Kidney (tissue), 14 donors: ENCODE data around the gene MDGA2. TPM values are rescaled to one million over a fixed set of nuclear protein-coding genes. Genes with fewer than 3 reads are reported as not detected.

Experiments
- DNase-seq, 5 donors: peaks; one replicate each; pipeline ENCODE4 v3.0.0-alpha.2; 2013 to 2020
- FAIRE-seq: peaks from 2 replicates; lab custom pipeline; 2012; peaks lifted over from hg19 to GRCh38; lab: Jason Lieb, UNC
- H3K27ac ChIP-seq, 2 donors: one replicate each; pipeline ENCODE4 v1.7.0; 2013; ENCODE audit warnings: low read depth in 2 of 2, low read length in 2 of 2, inconsistent platforms in 1 of 2
- H3K27me3 ChIP-seq: one replicate; pipeline ENCODE4 v1.7.1; 2013; ENCODE audit warnings: low read length, inconsistent platforms; ENCODE audit not compliant: control insufficient read depth, insufficient read depth
- H3K36me3 ChIP-seq, 3 donors: one replicate each; pipeline versions ENCODE4 v1.7.0 to v1.7.1; 2013; ENCODE audit warnings: low read length in 3 of 3, control low read depth in 1 of 3, inconsistent platforms in 1 of 3; ENCODE audit not compliant: insufficient read depth in 3 of 3, control insufficient read depth in 2 of 3
- H3K4me1 ChIP-seq, 3 donors: one replicate each; pipeline versions ENCODE4 v1.7.0 to v1.7.1; 2013; ENCODE audit warnings: low read length in 3 of 3, inconsistent platforms in 1 of 3, low read depth in 1 of 3; ENCODE audit not compliant: control insufficient read depth in 2 of 3, insufficient read depth in 2 of 3
- H3K4me3 ChIP-seq, 3 donors: one replicate each; pipeline versions ENCODE4 v1.7.0 to v1.8.1; 2013; ENCODE audit warnings: low read length in 3 of 3, control low read depth in 1 of 3, inconsistent platforms in 1 of 3
- H3K9ac ChIP-seq, 3 donors: one replicate each; pipeline versions ENCODE4 v1.7.0 to v1.7.1; 2013; ENCODE audit warnings: low read length in 3 of 3, control low read depth in 1 of 3, inconsistent platforms in 1 of 3
- H3K9me3 ChIP-seq, 3 donors: one replicate each; pipeline versions ENCODE4 v1.7.0 to v1.7.1; 2013; ENCODE audit warnings: low read length in 3 of 3, control low read depth in 1 of 3, inconsistent platforms in 1 of 3; ENCODE audit not compliant: control insufficient read depth in 2 of 3, insufficient read depth in 1 of 3
- intact Hi-C: fragments of 100-400 bp; cut with DNase I; formaldehyde crosslinking; loops from one replicate; pipeline ENCODE4 v1.11.1; 2022
- polyA plus RNA-seq: library from polyadenylated mRNA; stranded (reverse); fragments of 350-450 nt; fragmentation: Illumina TruSeq; extraction: RNeasy Lipid Tissue Mini Kit (QIAGEN cat#74804); gene quantifications from one replicate; pipeline ENCODE4 v1.2.3, GENCODE V29; 2014; ENCODE audit warnings: low read depth, low replicate concordance; ENCODE audit not compliant: insufficient read depth
- total RNA-seq: library from RNA; stranded (reverse); fragmentation: NEBNext Ultra II Directional; extraction: Animal tissue kit (Norgen Biotek cat#: 25700); gene quantifications from one replicate; pipeline ENCODE4 v1.2.1, GENCODE V29; 2021
- TF ChIP-seq, protein P1 (sequence below): IDR thresholded peaks from 3 replicates; pipeline ENCODE4 v1.5.1; 2012; ENCODE audit warnings: mild to moderate bottlenecking, moderate library complexity, borderline replicate concordance; ENCODE audit not compliant: insufficient read depth; ENCODE audit errors: extremely low read depth
- donor health status: control.
- donor health status: control.
- donor health status: control.
- donor health status: control.
- donor health status: control.
- donor health status: DM: yes; HTN: yes; CAD: no.
- donor health status: Normal renal cell carcinoma (clear cell type).

The MDGA2 gene
- total and polyA plus RNA-seq, 2 donors from 2014 or later: 0.41 TPM; not detected in 1

DNA sequence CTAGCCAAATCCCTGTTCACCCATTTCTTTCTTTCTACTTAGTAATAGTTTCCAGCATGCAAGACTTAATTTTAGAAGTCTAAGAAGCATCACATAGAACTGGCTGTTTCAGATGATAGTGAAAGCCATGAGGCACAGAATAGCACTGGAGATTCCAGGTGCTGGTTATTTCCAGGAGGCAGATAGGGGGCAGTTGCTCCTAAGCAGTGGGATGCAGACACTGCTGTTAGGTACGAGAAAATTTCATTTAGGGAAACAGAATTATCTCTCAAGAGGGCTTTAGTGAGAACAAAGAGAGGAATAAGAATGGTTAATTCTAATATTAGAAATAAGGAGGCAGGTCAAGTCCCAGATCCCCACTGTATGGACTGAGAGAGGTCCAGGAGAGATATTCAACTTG lies 3.6 kb upstream of the MDGA2 start:
- no peaks in the 10 kb centered on the region for H3K9me3 ChIP-seq
- peaks cover 2% of the 10 kb centered on the region for H3K27me3 ChIP-seq
- intact Hi-C loops: no loop called here
- TF ChIP-seq, protein P1, sequence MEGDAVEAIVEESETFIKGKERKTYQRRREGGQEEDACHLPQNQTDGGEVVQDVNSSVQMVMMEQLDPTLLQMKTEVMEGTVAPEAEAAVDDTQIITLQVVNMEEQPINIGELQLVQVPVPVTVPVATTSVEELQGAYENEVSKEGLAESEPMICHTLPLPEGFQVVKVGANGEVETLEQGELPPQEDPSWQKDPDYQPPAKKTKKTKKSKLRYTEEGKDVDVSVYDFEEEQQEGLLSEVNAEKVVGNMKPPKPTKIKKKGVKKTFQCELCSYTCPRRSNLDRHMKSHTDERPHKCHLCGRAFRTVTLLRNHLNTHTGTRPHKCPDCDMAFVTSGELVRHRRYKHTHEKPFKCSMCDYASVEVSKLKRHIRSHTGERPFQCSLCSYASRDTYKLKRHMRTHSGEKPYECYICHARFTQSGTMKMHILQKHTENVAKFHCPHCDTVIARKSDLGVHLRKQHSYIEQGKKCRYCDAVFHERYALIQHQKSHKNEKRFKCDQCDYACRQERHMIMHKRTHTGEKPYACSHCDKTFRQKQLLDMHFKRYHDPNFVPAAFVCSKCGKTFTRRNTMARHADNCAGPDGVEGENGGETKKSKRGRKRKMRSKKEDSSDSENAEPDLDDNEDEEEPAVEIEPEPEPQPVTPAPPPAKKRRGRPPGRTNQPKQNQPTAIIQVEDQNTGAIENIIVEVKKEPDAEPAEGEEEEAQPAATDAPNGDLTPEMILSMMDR: no peak
- no peak overlapping the region for H3K4me3 ChIP-seq
- no peak overlapping the region for H3K27ac ChIP-seq
- H3K36me3 ChIP-seq: no peaks in the 10 kb centered on the region
- FAIRE-seq (no peak), DNase-seq (no peak)
- H3K9ac ChIP-seq: no peak overlapping the region
- H3K4me1 ChIP-seq: peaks cover 0 to 4% (median 0%) of the 10 kb centered on the region in 3 donors

DNA sequence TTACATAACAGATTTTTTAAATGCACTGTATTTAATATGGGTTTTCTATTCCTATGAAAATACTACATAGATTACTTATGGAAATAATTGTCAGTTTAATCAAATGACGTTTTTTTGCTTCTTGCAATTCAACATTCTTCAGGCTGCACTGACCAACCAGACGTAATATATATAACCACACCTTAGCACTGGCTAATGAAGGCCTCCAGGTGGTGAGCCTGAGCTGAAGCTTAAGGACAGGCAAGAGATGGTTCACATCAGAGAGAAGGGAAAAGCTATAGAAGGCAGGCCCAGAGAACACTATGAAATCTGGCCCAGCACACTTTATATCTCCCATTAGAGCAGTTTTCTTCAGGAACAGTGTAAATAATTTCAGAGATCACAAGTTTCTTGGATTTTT lies 2.8 kb upstream of the MDGA2 start:
- Histone ChIP-seq H3K4me1 (peaks cover 0 to 4% (median 0%) of the 10 kb centered on the region in 3 donors), H3K9ac (no peak overlapping the region), H3K27me3 (peaks cover 2% of the 10 kb centered on the region), H3K4me3 (no peak overlapping the region), H3K9me3 (no peaks in the 10 kb centered on the region), H3K27ac (no peak overlapping the region), H3K36me3 (no peaks in the 10 kb centered on the region)
- TF ChIP-seq, protein P1: no peak
- DNase-seq: no peak
- no peak for FAIRE-seq
- intact Hi-C loops: no loop called here

DNA sequence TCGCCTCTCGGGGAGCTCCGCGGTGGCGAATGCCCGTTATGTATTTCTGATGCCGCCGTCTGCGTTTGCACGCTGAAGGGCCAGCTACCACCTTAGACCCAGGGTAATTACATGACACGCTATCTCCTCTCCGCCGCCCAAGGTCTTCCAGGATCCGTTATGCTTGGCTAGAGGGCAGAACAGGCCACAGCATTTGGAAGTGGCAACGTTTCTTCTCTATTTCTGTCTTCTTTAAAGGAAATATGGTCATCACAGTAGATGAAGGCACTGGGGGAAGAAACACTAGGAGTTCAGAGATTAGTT lies 861 bp upstream of the MDGA2 start:
- FAIRE-seq (no peak), DNase-seq (peak in 1 of 5 donors; percentile 71)
- intact Hi-C loops: no loop called here
- Histone ChIP-seq H3K9me3 (no peaks in the 10 kb centered on the region), H3K9ac (peak overlapping the region in 1 of 3 donors; percentile 12), H3K4me1 (peaks cover 0 to 4% (median 0%) of the 10 kb centered on the region in 3 donors), H3K27ac (no peak overlapping the region), H3K27me3 (peaks cover 2% of the 10 kb centered on the region), H3K4me3 (peak overlapping the region in 1 of 3 donors; percentile 34), H3K36me3 (no peaks in the 10 kb centered on the region)
- TF ChIP-seq, protein P1: no peak
